ENCODE results near the gene SLC26A4.

SLC26A4 gene

DNA sequence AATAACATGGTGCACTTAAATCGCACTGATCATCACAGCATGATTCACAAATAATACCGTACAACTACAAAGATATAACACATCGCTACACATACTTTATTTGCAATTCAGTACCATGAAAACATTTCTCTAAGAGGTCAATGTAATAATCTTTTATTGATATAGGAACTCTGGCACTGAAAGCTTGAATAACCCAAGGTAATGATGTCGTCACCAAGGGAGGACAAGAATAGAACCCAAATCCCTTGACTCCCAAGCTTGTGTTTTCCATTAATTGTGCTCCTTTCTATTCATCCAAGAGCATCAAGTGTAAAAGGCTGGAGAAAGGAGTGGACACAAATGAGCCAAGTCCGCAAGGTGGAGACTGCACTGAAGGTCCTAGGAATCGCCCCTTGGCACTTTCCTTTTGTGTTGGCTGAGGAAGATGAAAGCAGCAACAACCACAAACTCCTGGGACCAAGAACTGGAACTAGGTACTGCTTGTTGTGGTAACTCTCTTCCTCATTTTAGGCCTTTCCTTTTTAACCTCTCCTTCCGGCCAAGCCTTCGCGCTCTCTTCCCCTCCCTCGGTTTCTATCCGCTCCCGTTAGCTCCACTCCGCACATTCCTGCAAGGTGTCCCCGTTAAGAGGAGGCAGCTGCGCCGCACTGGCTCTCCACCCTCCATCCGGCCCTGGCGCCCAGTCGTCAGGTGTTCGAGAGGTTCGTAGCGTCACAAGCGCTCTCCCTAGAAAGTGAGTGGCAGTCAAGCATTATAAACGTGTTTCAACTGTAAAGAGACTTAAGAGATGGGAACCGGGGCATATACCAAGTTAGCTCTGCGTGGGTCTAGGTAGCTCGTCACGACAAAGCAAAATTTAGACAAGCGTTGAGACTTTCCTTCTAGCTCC is 82.3 kb downstream of the SLC26A4 start:
- TF ChIP-seq TOX (CRISPR knock-in tag; IDR thresholded peaks at IDR 0.05; ENCODE audit: borderline replicate concordance), result no peak
- TF ChIP-seq SNAI2 (CRISPR knock-in tag; IDR thresholded peaks at IDR 0.05), result 0 out of 2 replicates have a peak, but pooled peaks have one; percentile 19
- ATAC-seq, result peak; percentile 32

DNA sequence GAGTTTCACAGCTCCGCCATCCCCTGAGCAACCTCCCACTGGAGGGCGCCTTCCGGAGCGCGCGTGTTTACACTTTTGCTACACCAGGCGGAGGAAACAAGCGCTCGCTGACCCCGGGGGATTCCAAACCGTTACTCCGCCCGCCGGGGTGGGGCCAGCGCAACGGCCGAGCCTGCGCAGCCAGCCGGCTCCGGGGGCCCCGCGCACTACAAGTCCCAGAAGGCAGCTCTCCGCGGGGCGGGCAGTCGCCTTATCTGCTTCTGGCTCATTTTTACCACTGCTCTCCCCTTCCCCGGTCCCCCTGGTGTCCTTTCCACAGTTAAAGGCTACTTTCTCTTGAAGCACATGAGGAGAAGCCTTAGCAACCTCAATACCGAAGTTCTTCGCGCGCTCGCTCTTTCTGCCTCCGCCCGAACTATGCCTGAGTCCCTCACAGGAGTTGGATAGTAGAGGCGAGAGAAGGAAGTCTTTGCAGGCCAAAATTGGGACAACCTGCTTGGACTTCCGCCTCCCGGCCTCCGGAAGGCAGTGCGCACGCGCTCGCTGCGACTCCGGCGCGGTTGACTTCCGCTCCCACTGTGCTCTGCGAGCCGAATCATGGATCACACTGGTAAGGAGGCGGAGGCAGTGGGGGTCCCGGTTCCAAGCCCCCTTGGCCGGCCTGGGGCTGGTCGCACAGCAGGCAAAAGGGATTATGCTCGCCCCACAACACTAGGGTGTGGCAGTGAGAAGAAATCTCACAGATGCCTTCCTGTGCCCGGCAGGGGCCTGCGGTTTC is 83.1 kb downstream of the SLC26A4 start, which contains the start of gene CBLL1:
Gene CBLL1 (plus strand): TSS at position 576 of the 778 bp plus-strand sequence. CDS start 22 bp downstream, at position 598.
- TF ChIP-seq SNAI2 (CRISPR knock-in tag; IDR thresholded peaks at IDR 0.05) (peak; percentile 50; the same call in 1 of the 2 replicates), ZNF565 (CRISPR knock-in tag; conservative IDR thresholded peaks at IDR 0.05; ENCODE audit: low read depth) (no peak), GLIS3 (CRISPR knock-in tag; IDR thresholded peaks at IDR 0.05) (no peak)
- peak; percentile 97 for ATAC-seq

GRCh38 chr7:107744345-107744750 is 83.7 kb downstream of the SLC26A4 start:
- TF ChIP-seq ZNF70 (CRISPR knock-in tag; IDR thresholded peaks at IDR 0.05) (0 out of 2 replicates have a peak, but pooled peaks have one; percentile 16), TCF4 (CRISPR knock-in tag; IDR thresholded peaks at IDR 0.05; ENCODE audit: borderline replicate concordance) (no peak), ISL1 (CRISPR knock-in tag; IDR thresholded peaks at IDR 0.05) (no peak)
- peak; percentile 66 for ATAC-seq

DNA sequence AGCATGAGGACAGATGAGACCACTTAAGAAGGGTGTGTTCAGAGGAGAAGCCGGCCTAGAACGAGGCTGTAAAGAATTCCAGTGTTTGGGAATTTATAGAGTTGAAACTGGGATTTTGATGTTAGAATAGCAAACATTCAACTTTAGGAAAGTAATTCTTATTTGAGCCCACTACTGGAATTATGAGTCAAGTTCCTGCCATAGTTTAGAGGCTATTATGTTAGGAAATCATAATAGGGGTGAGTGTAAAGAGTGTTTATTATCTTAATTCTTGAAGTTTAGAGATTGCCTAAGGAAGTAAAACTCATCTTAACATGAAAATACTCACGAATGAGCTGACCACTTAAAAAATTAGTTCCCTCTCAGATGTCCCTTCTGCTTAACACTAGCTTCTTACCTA is 85.4 kb downstream of the SLC26A4 start:
- TF ChIP-seq ESRRG (CRISPR knock-in tag; IDR thresholded peaks at IDR 0.05) (no peak), PPARA (CRISPR knock-in tag; IDR thresholded peaks at IDR 0.05; ENCODE audit: borderline replicate concordance) (no peak), POU6F1 (CRISPR knock-in tag; IDR thresholded peaks at IDR 0.05; ENCODE audit: borderline replicate concordance, low read depth) (no peak)
- TF ChIP-seq, protein P1, sequence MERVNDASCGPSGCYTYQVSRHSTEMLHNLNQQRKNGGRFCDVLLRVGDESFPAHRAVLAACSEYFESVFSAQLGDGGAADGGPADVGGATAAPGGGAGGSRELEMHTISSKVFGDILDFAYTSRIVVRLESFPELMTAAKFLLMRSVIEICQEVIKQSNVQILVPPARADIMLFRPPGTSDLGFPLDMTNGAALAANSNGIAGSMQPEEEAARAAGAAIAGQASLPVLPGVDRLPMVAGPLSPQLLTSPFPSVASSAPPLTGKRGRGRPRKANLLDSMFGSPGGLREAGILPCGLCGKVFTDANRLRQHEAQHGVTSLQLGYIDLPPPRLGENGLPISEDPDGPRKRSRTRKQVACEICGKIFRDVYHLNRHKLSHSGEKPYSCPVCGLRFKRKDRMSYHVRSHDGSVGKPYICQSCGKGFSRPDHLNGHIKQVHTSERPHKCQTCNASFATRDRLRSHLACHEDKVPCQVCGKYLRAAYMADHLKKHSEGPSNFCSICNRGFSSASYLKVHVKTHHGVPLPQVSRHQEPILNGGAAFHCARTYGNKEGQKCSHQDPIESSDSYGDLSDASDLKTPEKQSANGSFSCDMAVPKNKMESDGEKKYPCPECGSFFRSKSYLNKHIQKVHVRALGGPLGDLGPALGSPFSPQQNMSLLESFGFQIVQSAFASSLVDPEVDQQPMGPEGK (CRISPR knock-in tag; IDR thresholded peaks at IDR 0.05; ENCODE audit: borderline replicate concordance), result no peak
- ATAC-seq, result no peak

DNA sequence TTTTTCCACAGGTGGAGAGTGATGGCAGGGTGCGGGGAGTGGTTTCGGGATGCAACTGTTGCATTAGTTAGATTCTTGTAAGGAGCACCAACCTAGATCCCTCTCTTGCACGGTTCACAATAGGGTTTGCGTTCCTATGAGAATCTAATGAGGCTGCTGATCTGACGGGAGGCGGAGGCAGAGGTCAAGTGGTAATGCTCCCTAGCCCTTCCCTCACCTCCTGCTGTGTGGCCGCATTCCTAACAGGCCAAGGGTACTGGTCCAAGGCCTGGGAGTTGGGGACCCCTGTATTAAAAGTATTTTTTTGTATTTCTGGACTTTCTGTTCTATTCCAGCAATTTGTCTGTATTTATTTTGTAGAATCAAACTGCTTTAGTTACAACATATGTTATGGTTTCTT is 90.5 kb downstream of the SLC26A4 start:
- TF ChIP-seq SNAI2 (CRISPR knock-in tag; IDR thresholded peaks at IDR 0.05) (no peak), TSHZ2 (CRISPR knock-in tag; IDR thresholded peaks at IDR 0.05) (no peak), TOX (CRISPR knock-in tag; IDR thresholded peaks at IDR 0.05; ENCODE audit: borderline replicate concordance) (no peak), POU6F1 (CRISPR knock-in tag; IDR thresholded peaks at IDR 0.05; ENCODE audit: borderline replicate concordance, low read depth) (no peak), GLIS3 (CRISPR knock-in tag; IDR thresholded peaks at IDR 0.05) (no peak), ISL1 (CRISPR knock-in tag; IDR thresholded peaks at IDR 0.05) (no peak), CREB5 (CRISPR knock-in tag; IDR thresholded peaks at IDR 0.05; ENCODE audit: low read depth) (no peak)
- TF ChIP-seq, protein P1 (CRISPR knock-in tag; IDR thresholded peaks at IDR 0.05; ENCODE audit: borderline replicate concordance), result no peak
- ATAC-seq, result no peak

Data from SK-N-SH treated with all-trans-retinoic acid at 6 μM for 48 hours (cell line).